Measurements from ENCODE around the gene COL5A1.

GRCh38 chr9:134827993-134828392 is 186.4 kb downstream of the COL5A1 start:
- TF ChIP-seq EZH2phosphoT487 (IDR thresholded peaks at IDR 0.05; ENCODE audit: unreplicated experiment) (no peak), POLR2AphosphoS5 (IDR thresholded peaks at IDR 0.05; ENCODE audit: low read depth) (no peak), ZNF114 (CRISPR knock-in tag; IDR thresholded peaks at IDR 0.05) (no peak), EZH2 (IDR thresholded peaks at IDR 0.05; ENCODE audit: low read depth, unreplicated experiment) (no peak), STAT1 (IDR thresholded peaks at IDR 0.05; ENCODE audit: unreplicated experiment) (no peak), CREB1 (CRISPR knock-in tag; IDR thresholded peaks at IDR 0.05; ENCODE audit: low read depth) (no peak), REST (IDR thresholded peaks at IDR 0.05; ENCODE audit: unreplicated experiment) (no peak), ZNF331 (CRISPR knock-in tag; IDR thresholded peaks at IDR 0.05; ENCODE audit: low read depth) (no peak), JUNB (IDR thresholded peaks at IDR 0.05; ENCODE audit: unreplicated experiment) (no peak), NANOG (IDR thresholded peaks at IDR 0.05; ENCODE audit: borderline replicate concordance) (no peak)
- TF ChIP-seq, protein P1, sequence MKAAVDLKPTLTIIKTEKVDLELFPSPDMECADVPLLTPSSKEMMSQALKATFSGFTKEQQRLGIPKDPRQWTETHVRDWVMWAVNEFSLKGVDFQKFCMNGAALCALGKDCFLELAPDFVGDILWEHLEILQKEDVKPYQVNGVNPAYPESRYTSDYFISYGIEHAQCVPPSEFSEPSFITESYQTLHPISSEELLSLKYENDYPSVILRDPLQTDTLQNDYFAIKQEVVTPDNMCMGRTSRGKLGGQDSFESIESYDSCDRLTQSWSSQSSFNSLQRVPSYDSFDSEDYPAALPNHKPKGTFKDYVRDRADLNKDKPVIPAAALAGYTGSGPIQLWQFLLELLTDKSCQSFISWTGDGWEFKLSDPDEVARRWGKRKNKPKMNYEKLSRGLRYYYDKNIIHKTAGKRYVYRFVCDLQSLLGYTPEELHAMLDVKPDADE (IDR thresholded peaks at IDR 0.05): no peak
- TF ChIP-seq, protein P2, sequence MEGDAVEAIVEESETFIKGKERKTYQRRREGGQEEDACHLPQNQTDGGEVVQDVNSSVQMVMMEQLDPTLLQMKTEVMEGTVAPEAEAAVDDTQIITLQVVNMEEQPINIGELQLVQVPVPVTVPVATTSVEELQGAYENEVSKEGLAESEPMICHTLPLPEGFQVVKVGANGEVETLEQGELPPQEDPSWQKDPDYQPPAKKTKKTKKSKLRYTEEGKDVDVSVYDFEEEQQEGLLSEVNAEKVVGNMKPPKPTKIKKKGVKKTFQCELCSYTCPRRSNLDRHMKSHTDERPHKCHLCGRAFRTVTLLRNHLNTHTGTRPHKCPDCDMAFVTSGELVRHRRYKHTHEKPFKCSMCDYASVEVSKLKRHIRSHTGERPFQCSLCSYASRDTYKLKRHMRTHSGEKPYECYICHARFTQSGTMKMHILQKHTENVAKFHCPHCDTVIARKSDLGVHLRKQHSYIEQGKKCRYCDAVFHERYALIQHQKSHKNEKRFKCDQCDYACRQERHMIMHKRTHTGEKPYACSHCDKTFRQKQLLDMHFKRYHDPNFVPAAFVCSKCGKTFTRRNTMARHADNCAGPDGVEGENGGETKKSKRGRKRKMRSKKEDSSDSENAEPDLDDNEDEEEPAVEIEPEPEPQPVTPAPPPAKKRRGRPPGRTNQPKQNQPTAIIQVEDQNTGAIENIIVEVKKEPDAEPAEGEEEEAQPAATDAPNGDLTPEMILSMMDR (conservative IDR thresholded peaks at IDR 0.05; ENCODE audit: low read depth in 2 of 2): no peak

Measured in GM23338 (cell line).